Frontal cortex (tissue), 4 donors: Measurements from ENCODE around the gene GPRC5D. TPM values are rescaled to one million over a fixed set of nuclear protein-coding genes. Genes with fewer than 3 reads are reported as not detected.
A peak's percentile ranks its signal among the peaks of the same experiment; 100 is the strongest.

Experiments used
- DNase-seq, 2 donors: peaks; one replicate each; pipeline ENCODE4 v3.0.0; 2012; ENCODE audit warnings: low spot score in 2 of 2
- FAIRE-seq: peaks from 2 replicates; lab custom pipeline; 2012; peaks lifted over from hg19 to GRCh38; lab: Jason Lieb, UNC
- total RNA-seq: library from RNA; depleted of rRNA; stranded (reverse); fragments of >200 nt; gene quantifications from one replicate; pipeline ENCODE4 v1.2.3, GENCODE V29; 2014
- donor health status: control.
- donor health status: control.
- donor health status: control.

The GPRC5D gene
- total RNA-seq, 1 donor from 2014 or later = not detected

- peak; percentile 65 to 77 for DNase-seq
- FAIRE-seq = no peak
These were observed 35.6 kb downstream of the GPRC5D start for GRCh38 chr12:12916135-12916944.

DNA sequence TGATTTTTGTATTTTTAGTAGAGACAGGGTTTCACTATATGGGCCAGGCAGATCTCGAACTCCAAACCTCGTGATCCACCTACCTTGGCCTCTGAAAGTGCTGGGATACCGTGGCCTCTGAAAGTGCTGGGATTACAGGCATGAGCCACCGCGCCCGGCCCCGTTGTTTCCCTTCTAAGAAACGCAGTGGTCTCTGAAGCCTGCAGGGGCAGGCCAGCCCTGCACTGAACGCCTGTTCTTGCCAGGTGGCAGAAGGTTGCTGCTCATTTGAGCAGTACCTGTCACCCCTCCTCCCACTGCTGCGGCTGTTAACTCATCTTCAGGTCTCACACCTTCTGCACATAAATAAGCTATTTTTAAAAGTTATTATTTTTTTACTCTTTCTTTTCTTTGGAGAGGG lies 36.3 kb downstream of the GPRC5D start:
- DNase-seq = no peak
- no peak for FAIRE-seq

GRCh38 chr12:12912711-12913110 lies 39.3 kb downstream of the GPRC5D start:
- FAIRE-seq (no peak), DNase-seq (no peak)

DNA sequence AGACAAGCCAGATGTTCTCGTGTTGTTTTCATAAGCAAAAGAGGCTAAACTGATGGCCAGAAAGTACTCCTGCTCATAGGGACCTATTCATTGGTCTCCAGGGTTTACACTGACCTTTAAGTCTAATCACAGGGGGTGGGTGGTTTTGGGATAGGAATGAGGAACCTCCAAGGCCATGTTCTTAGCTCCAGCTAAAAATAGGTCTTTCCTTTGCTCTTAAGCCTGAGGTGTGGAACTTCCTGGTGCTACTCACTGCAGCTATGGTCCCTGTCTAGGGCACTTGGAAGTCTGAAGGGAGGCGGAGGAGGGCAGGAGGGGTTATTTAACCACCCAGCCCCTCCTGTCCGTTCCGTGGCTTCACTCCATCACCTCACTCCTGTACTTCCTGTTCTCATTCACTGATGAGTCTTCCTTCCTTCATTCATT lies 42.0 kb downstream of the GPRC5D start:
- FAIRE-seq = no peak
- DNase-seq = no peak

GRCh38 chr12:12909228-12909994 lies 42.6 kb downstream of the GPRC5D start:
- FAIRE-seq (no peak), DNase-seq (no peak)

DNA sequence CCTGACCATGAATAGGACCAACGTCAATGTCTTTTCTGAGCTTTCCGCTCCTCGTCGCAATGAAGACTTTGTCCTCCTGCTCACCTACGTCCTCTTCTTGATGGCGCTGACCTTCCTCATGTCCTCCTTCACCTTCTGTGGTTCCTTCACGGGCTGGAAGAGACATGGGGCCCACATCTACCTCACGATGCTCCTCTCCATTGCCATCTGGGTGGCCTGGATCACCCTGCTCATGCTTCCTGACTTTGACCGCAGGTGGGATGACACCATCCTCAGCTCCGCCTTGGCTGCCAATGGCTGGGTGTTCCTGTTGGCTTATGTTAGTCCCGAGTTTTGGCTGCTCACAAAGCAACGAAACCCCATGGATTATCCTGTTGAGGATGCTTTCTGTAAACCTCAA lies 43.3 kb downstream of the GPRC5D start:
- FAIRE-seq (no peak), DNase-seq (no peak)

- no peak for DNase-seq
- no peak for FAIRE-seq
These were observed 43.7 kb downstream of the GPRC5D start for GRCh38 chr12:12908252-12908651.

DNA sequence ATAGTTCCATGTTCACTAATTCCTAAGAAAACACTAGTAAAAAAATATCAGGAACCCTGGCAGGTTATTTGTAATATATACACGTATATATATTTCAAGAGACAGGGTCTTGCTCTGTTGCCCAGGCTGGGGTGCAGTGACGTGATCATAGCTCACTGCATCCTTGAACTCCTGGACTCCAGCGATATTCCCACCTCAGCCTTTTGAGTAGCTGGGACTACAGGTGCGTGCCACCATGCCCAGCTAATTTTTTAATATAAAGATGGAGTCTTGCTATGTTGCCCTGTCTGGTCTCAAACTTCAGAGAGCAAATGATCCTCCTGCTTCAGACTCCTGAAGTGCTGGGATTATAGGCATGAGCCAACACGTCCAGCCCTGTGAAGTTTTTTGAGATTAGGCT lies 44.4 kb downstream of the GPRC5D start:
- no peak for FAIRE-seq

DNA sequence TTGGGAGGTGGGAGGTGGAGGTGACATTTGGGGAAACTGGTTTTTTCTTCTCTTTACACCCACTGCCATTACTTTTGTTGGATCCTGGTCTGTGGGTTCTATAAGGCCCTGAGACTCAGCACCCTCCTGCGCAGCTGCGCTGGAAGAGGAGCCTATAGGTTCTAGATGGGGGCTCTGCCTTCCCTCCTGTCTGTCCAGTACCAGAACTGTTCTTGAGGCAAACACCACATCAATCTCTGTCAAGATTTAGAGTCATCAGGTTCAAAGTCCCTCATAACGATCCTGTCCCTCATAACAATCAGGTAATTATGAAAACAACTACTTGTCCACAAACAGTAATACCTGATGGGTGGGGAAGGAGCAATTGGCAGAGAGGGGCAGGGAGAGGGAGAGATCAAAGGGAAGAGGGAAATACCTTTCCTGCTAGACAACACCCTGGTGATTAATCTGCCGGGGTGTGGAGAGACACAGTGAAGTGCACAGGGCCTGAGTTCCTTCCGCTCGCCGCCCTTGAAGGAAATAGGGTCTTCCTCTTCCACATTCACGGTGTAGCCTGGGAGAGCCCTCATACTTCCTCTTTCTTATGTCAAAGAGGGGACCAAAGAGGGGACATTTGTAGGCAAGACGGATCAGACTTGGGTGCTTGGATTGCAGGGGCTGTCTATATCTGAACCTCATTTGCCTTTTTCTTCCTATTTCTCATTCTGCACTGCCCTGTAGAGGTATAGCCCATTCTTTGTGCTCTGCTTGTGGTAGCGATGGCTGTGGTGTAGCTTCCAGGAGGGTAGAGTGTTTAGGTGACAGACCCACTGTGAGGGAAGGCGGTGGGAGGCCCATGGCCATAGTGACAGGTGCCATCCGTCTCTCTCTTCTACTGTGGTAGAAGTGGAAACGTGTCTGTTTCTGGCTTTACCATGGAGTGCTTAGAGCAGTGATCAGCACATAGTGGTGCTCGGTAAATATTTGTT lies 48.0 kb downstream of the GPRC5D start:
- DNase-seq = no peak
- no peak for FAIRE-seq

More for the DNA sequence above, 44.4 kb downstream of the GPRC5D start:
- no peak for DNase-seq

DNA sequence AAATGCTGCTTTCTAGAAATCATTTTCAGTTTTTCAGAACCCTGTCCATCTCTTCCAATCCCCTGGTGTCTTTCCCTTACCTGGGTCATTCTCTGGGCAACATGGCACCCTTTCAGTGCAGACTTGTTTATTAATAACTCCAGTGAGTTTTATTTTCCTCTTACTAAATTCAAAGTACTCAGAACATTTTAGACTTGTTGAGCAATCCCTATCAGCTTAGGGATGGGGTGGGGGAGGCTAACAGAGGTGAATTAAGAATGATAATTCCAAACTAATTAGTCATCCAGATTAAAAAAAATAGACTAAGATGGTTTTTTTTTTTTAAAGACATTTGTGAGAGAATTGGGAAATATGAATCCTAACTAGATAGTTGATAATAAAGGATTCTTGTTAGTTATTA lies 49.9 kb downstream of the GPRC5D start:
- FAIRE-seq (no peak), DNase-seq (no peak)

DNA sequence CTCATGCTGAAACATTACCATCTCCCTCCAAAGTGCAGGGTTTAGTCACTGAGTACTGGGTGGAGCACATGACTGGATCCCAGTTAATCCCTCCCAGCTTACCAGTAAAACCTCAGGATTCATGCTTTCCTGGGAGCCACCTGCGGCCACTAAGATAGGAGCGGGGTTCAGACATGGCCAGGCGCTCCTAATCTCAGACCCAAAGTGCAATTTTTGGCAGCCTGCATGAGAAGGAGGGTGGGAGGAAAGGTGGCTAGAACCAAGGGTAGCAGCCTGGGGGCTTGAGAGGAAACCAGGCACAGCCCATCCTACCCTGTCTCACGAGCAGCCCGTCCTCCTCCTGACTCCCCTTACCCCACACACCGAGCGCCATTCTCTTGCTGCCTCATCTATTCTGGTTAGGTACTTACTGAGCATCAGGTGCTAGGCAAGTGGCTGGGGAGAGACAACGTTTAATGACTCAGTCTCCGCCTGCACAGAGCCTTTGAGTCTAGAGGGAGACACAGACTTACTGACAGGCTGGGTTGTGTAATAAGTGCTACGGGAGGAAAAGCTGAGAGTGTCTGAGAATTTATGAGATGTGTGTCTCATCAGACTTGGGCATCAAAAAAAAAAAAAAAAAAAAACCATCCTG lies 50.7 kb downstream of the GPRC5D start:
- no peak for DNase-seq
- FAIRE-seq = no peak

DNA sequence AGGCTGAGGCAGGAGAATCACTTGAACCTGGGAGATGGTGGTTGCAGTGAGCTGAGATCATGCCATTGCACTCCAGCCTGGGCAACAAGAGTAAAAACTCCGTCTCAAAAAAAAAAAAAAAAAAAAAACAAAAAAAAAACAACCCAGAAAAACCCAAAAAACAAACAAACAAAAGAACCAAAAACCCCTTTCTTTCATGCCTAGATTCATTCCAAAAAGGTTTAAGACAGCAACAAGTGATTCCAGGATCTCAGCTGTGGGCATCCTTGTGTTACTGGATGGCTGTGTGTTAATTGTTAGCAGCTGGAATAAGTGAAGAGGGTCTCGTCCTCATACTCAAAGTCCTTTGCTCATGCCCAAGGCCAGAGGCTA lies 51.2 kb downstream of the GPRC5D start:
- DNase-seq = no peak
- FAIRE-seq = no peak

GRCh38 chr12:12899530-12900380 lies 52.2 kb downstream of the GPRC5D start:
- DNase-seq = no peak
- FAIRE-seq = no peak

DNA sequence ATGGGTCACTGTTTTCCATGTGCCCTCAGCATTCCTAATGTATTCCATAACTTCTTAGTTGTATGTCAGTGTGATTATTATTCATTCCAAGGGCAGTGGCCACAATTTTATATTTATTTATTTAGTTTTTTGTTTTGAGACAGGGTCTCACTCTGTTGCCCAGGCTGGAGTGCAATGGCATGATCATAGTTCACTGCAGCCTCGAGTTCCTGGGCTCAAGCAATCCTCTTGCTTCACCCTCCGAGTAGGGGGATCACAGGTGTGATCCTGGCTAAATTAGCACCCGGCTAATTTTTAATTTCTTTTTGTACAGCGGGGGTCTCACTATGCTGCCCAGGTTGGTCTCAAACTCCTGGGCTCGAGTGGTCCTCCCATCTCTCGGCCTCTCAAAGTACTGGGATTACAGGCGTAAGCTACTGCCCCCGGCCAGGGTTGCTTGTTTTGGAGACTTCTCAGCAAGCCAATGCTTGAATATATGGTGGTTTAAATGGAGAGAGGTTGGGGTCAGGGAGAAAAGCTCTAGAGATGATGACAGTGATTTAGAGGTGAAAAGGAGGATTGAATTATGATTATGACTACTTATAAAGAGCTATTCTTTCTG lies 53.0 kb downstream of the GPRC5D start:
- FAIRE-seq = no peak

GRCh38 chr12:12898136-12898717 lies 53.7 kb downstream of the GPRC5D start:
- FAIRE-seq (no peak), DNase-seq (no peak)

More for the DNA sequence above, 53.0 kb downstream of the GPRC5D start:
- no peak for DNase-seq

DNA sequence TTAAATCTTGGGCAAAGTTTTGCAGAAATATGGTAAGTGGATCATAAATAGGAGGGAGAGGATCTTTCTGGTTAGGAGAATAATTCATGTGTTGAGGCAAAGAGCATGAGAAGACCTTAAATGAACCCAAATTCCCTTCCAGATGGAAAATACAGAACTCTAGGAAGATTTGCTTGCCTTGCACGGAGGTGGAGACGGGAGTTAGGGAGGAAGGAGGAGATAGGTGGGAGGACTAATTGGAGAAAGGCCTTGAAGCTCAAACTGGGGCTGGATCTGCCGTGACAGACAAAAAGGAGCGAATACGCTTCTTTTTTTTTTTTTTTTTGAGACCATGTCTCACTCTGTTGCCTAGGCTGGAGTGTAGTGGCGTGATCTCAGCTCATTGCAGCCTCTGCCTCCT lies 54.7 kb downstream of the GPRC5D start:
- FAIRE-seq (no peak), DNase-seq (no peak)

GRCh38 chr12:12896260-12896659 lies 55.7 kb downstream of the GPRC5D start:
- FAIRE-seq (no peak), DNase-seq (no peak)

- FAIRE-seq = no peak
These were observed 58.5 kb downstream of the GPRC5D start for GRCh38 chr12:12893438-12893837.

More at GRCh38 chr12:12893438-12893837, 58.5 kb downstream of the GPRC5D start:
- DNase-seq = no peak
